OCI-LY3 (cell line): Measurements from ENCODE around the gene EEF2K.

Experiments used
- CTCF ChIP-seq: fragments of 200-600, 300-600 bp; sonication (generic); IDR thresholded peaks from 2 replicates; pipeline ENCODE4 v1.5.1; 2014; ENCODE audit warnings: antibody characterized with exemption, low read length, low read depth
- EZH2phosphoT487 ChIP-seq: fragments of 200-600 bp; shearing (Covaris generic); IDR thresholded peaks from 2 replicates; pipeline ENCODE4 v1.6.1; 2018; ENCODE audit warnings: antibody characterized with exemption, mixed run types, low read depth

GRCh38 chr16:22284637-22285036, 78.6 kb downstream of the EEF2K start:
- TF ChIP-seq EZH2phosphoT487, result no peak
- no peak for TF ChIP-seq CTCF
